Neutrophil (primary cell): ENCODE data around the gene ZIC5.

Experiments used
- H3K27ac ChIP-seq: fragments of 200-600 bp; sonication (generic); 2 replicates; pipeline ENCODE4 v1.5.1; 2016; ENCODE audit warnings: mild to moderate bottlenecking, moderate library complexity
- H3K27me3 ChIP-seq: fragments of 200-600 bp; sonication (generic); 2 replicates; pipeline ENCODE4 v1.6.0; 2016; ENCODE audit warnings: mild to moderate bottlenecking
- H3K36me3 ChIP-seq: fragments of 200-600 bp; sonication (generic); 2 replicates; pipeline ENCODE4 v1.5.1; 2017
- H3K4me1 ChIP-seq, 2 experiments: fragments of 200-600 bp in 1 of 2; sonication (generic) in 1 of 2; 1 replicate in 1 of 2; 2 replicates in 1 of 2; pipeline versions ENCODE4 v1.5.1 to v1.6.1; 2013 to 2016; ENCODE audit warnings: low read depth in 1 of 2, low read length in 1 of 2, mild to moderate bottlenecking in 1 of 2, moderate library complexity in 1 of 2; ENCODE audit not compliant: control insufficient read depth in 1 of 2, insufficient read depth in 1 of 2
- H3K4me3 ChIP-seq, 2 experiments: fragments of 200-600 bp in 1 of 2; sonication (generic) in 1 of 2; 1 replicate in 1 of 2; 2 replicates in 1 of 2; pipeline ENCODE4 v1.5.1; 2013 to 2016; ENCODE audit warnings: low read depth in 1 of 2, low read length in 1 of 2, mild to moderate bottlenecking in 1 of 2, moderate library complexity in 1 of 2
- H3K9me3 ChIP-seq: fragments of 200-600 bp; sonication (generic); 2 replicates; pipeline ENCODE4 v1.5.1; 2016
- CTCF ChIP-seq: fragments of 200-600 bp; sonication (generic); IDR thresholded peaks from 2 replicates; pipeline ENCODE4 v1.5.1; 2016; ENCODE audit warnings: antibody characterized with exemption

Gene ZIC5

GRCh38 chr13:99930925-99931324, 40.6 kb downstream of the ZIC5 start:
- H3K4me3 ChIP-seq = no peak overlapping the region
- H3K27ac ChIP-seq = no peak overlapping the region
- TF ChIP-seq CTCF = no peak
- peaks cover 54% of the 10 kb centered on the region for H3K27me3 ChIP-seq
- H3K36me3 ChIP-seq = no peaks in the 10 kb centered on the region
- no peaks in the 10 kb centered on the region for H3K9me3 ChIP-seq
- H3K4me1 ChIP-seq = no peaks in the 10 kb centered on the region

GRCh38 chr13:99929866-99930265, 41.7 kb downstream of the ZIC5 start:
- no peaks in the 10 kb centered on the region for H3K9me3 ChIP-seq
- TF ChIP-seq CTCF = no peak
- no peak overlapping the region for H3K27ac ChIP-seq
- no peak overlapping the region for H3K4me3 ChIP-seq
- H3K27me3 ChIP-seq = peaks cover 55% of the 10 kb centered on the region
- no peaks in the 10 kb centered on the region for H3K4me1 ChIP-seq
- no peaks in the 10 kb centered on the region for H3K36me3 ChIP-seq

GRCh38 chr13:99926014-99926731, 45.4 kb downstream of the ZIC5 start:
- H3K36me3 ChIP-seq = no peaks in the 10 kb centered on the region
- H3K27me3 ChIP-seq = peaks cover 63% of the 10 kb centered on the region
- H3K27ac ChIP-seq = no peak overlapping the region
- H3K4me3 ChIP-seq = no peak overlapping the region
- TF ChIP-seq CTCF = no peak
- H3K9me3 ChIP-seq = no peaks in the 10 kb centered on the region
- no peaks in the 10 kb centered on the region for H3K4me1 ChIP-seq

GRCh38 chr13:99923877-99924582, 47.5 kb downstream of the ZIC5 start:
- Histone ChIP-seq H3K4me1 (no peaks in the 10 kb centered on the region), H3K36me3 (no peaks in the 10 kb centered on the region), H3K27ac (no peak overlapping the region), H3K9me3 (no peaks in the 10 kb centered on the region), H3K27me3 (peaks cover 72% of the 10 kb centered on the region), H3K4me3 (no peak overlapping the region)
- no peak for TF ChIP-seq CTCF

- Histone ChIP-seq H3K36me3 (no peaks in the 10 kb centered on the region), H3K27me3 (peaks cover 81% of the 10 kb centered on the region), H3K27ac (no peak overlapping the region), H3K4me1 (no peaks in the 10 kb centered on the region), H3K9me3 (no peaks in the 10 kb centered on the region), H3K4me3 (no peak overlapping the region)
- TF ChIP-seq CTCF = no peak
Observed at GRCh38 chr13:99922631-99923404, 48.7 kb downstream of the ZIC5 start.
